Mucosa of descending colon (tissue), 3 donors: ENCODE data around the gene ACTN2. TPM values are rescaled to one million over a fixed set of nuclear protein-coding genes. Genes with fewer than 3 reads are reported as not detected.

Source experiments
- ATAC-seq: fragments of 200-7000 bp; cut with Tn5 transposase; one replicate; pipeline ENCODE4 v1.9.1; 2020; ENCODE audit warnings: mild to moderate bottlenecking, moderate library complexity
- DNase-seq, 3 donors: peaks; one replicate each; pipeline ENCODE4 v3.0.0-alpha.2; 2020
- H3K36me3 ChIP-seq: fragments of 200-600 bp; one replicate; pipeline ENCODE4 v1.8.0; 2021; ENCODE audit warnings: low read depth, mild to moderate bottlenecking
- H3K4me1 ChIP-seq: fragments of 200-600 bp; one replicate; pipeline ENCODE4 v1.8.0; 2021; ENCODE audit warnings: low read depth, mild to moderate bottlenecking
- H3K4me3 ChIP-seq: fragments of 200-600 bp; one replicate; pipeline ENCODE4 v1.8.0; 2021; ENCODE audit warnings: mild to moderate bottlenecking
- H3K9me3 ChIP-seq: fragments of 200-600 bp; one replicate; pipeline ENCODE4 v1.8.0; 2021; ENCODE audit warnings: mild to moderate bottlenecking
- CTCF ChIP-seq: fragments of 200-600 bp; IDR thresholded peaks from one replicate; pipeline ENCODE4 v1.8.0; 2022; ENCODE audit warnings: antibody characterized with exemption, mild to moderate bottlenecking
- intact Hi-C, 2 donors: fragments of 100-400 bp; cut with DNase I in 1 of 2; cut with micrococcal nuclease in 1 of 2; formaldehyde crosslinking; loops; one replicate each; pipeline versions ENCODE4 v1.11.0 to v1.11.1; 2022; cut with DNase I, micrococcal nuclease
- total RNA-seq, 3 donors: library from RNA; stranded (reverse); fragmentation: NEBNext Ultra II Directional in 2 of 3; extraction: Animal tissue kit (Norgen Biotek cat#: 25700) in 2 of 3; gene quantifications; one replicate each; pipeline versions ENCODE4 v1.2.1 to v1.2.4, GENCODE V29; 2021 to 2023
- donor health status: DM: no; HTN: no; CAD: no; lungs with moderate emphysema.
- donor health status: DM: no; HTN: no; CAD: no.
- donor health status: DM: no; HTN: yes; CAD: no.

Gene ACTN2
- total RNA-seq, 3 donors from 2014 or later: 0.35 to 1.3 (median 0.60) TPM

- Histone ChIP-seq H3K9me3 (peaks cover 10% of the 10 kb centered on the region), H3K36me3 (no peaks in the 10 kb centered on the region), H3K4me3 (no peak overlapping the region), H3K4me1 (no peaks in the 10 kb centered on the region)
- ATAC-seq: no peak
- no peak for DNase-seq
- TF ChIP-seq CTCF: no peak
- intact Hi-C loops: no loop called here
Measured at GRCh38 chr1:236774926-236775325, 88.6 kb downstream of the ACTN2 start.

GRCh38 chr1:236779312-236779711 is 93.0 kb downstream of the ACTN2 start:
- no peaks in the 10 kb centered on the region for H3K36me3 ChIP-seq
- no peaks in the 10 kb centered on the region for H3K4me1 ChIP-seq
- peaks cover 10% of the 10 kb centered on the region for H3K9me3 ChIP-seq
- no peak for DNase-seq
- no peak for ATAC-seq
- TF ChIP-seq CTCF: no peak
- intact Hi-C loops: no loop called here
- H3K4me3 ChIP-seq: no peak overlapping the region

- Histone ChIP-seq H3K36me3 (no peaks in the 10 kb centered on the region), H3K9me3 (no peaks in the 10 kb centered on the region), H3K4me1 (no peaks in the 10 kb centered on the region), H3K4me3 (no peak overlapping the region)
- no peak for TF ChIP-seq CTCF
- ATAC-seq (no peak), DNase-seq (no peak)
- intact Hi-C loops: no loop called here
Measured at GRCh38 chr1:236785477-236785876, 99.2 kb downstream of the ACTN2 start.

- no peak for DNase-seq
- H3K36me3 ChIP-seq: no peaks in the 10 kb centered on the region
- H3K4me3 ChIP-seq: no peak overlapping the region
- intact Hi-C loops: no loop called here
- no peaks in the 10 kb centered on the region for H3K4me1 ChIP-seq
- ATAC-seq: no peak
- no peaks in the 10 kb centered on the region for H3K9me3 ChIP-seq
- no peak for TF ChIP-seq CTCF
Measured at GRCh38 chr1:236786453-236786852, 100.2 kb downstream of the ACTN2 start.

- DNase-seq: no peak
- Histone ChIP-seq H3K9me3 (no peaks in the 10 kb centered on the region), H3K4me3 (peak overlapping the region; percentile 69), H3K4me1 (peaks cover 2% of the 10 kb centered on the region), H3K36me3 (peaks cover 5% of the 10 kb centered on the region)
- intact Hi-C loops: no loop called here
- no peak for TF ChIP-seq CTCF
- ATAC-seq: no peak
Measured at GRCh38 chr1:236794585-236795034, 108.3 kb downstream of the ACTN2 start.
